HUDEP-2 (cell line): ENCODE measurements around the gene DVL1.

Experiments
- DNase-seq, 76 experiments: peaks; one replicate each; lab custom pipeline; 2025; ENCODE audit not compliant: unreplicated experiment in 76 of 76; lab: John Stamatoyannopoulos, UW

DVL1 gene

GRCh38 chr1:1302006-1302430 lies 47.2 kb downstream of the DVL1 start:
- DNase-seq: no peak

- DNase-seq: no peak
Measured at GRCh38 chr1:1300352-1300739, 48.9 kb downstream of the DVL1 start.

- peak in 1 of 76 experiments; percentile 21 for DNase-seq
Measured at GRCh38 chr1:1299686-1300351, 49.4 kb downstream of the DVL1 start.

GRCh38 chr1:1298861-1299685 lies 50.1 kb downstream of the DVL1 start:
- peak in 1 of 76 experiments; percentile 22 for DNase-seq

GRCh38 chr1:1297802-1298424 lies 51.3 kb downstream of the DVL1 start:
- DNase-seq: no peak

GRCh38 chr1:1296070-1297061 lies 52.9 kb downstream of the DVL1 start:
- no peak for DNase-seq

- DNase-seq: no peak
Measured at GRCh38 chr1:1295154-1295923, 53.9 kb downstream of the DVL1 start.

GRCh38 chr1:1294250-1294890 lies 54.8 kb downstream of the DVL1 start:
- no peak for DNase-seq

GRCh38 chr1:1293263-1294249 lies 55.7 kb downstream of the DVL1 start:
- peak in 15 of 76 experiments; percentile 15 to 43 (median 23) for DNase-seq

GRCh38 chr1:1292851-1293250 lies 56.4 kb downstream of the DVL1 start:
- DNase-seq: no peak

GRCh38 chr1:1292442-1292779 lies 56.8 kb downstream of the DVL1 start:
- no peak for DNase-seq

- DNase-seq: peak in 65 of 76 experiments; percentile 13 to 76 (median 44)
Measured at GRCh38 chr1:1291548-1292441, 57.4 kb downstream of the DVL1 start.

GRCh38 chr1:1291023-1291528 lies 58.1 kb downstream of the DVL1 start:
- DNase-seq: peak in 34 of 76 experiments; percentile 7 to 78 (median 30)

- DNase-seq: peak in 60 of 76 experiments; percentile 11 to 84 (median 54)
Measured at GRCh38 chr1:1290238-1290731, 58.9 kb downstream of the DVL1 start.

GRCh38 chr1:1287288-1288110 lies 61.7 kb downstream of the DVL1 start:
- no peak for DNase-seq
